WTC11 (cell line): ENCODE results near the gene TMCC2.

Experiments
- CREB1 ChIP-seq: sonication (generic); formaldehyde crosslinking; IDR thresholded peaks from 2 replicates; pipeline ENCODE4 v1.8.0; 2023; ENCODE audit warnings: mild to moderate bottlenecking, missing genetic modification reagents
- CTCF ChIP-seq: fragments of 200-600 bp; IDR thresholded peaks from 2 replicates; pipeline ENCODE4 v1.8.0; 2022; ENCODE audit warnings: antibody characterized with exemption
- ELF4 ChIP-seq: sonication (generic); formaldehyde crosslinking; IDR thresholded peaks from 2 replicates; pipeline ENCODE4 v1.8.1; 2022; ENCODE audit warnings: low read depth, mild to moderate bottlenecking, moderate library complexity, missing genetic modification reagents
- FOXK1 ChIP-seq: sonication (generic); formaldehyde crosslinking; IDR thresholded peaks from 2 replicates; pipeline ENCODE4 v1.8.0; 2022; ENCODE audit warnings: mild to moderate bottlenecking, moderate library complexity, missing genetic modification reagents
- NR3C1 ChIP-seq: sonication (generic); formaldehyde crosslinking; conservative IDR thresholded peaks from 2 replicates; pipeline ENCODE4 v1.8.1; 2023; ENCODE audit warnings: low read depth, mild to moderate bottlenecking, missing genetic modification reagents
- SP1 ChIP-seq: sonication (generic); formaldehyde crosslinking; conservative IDR thresholded peaks from 2 replicates; pipeline ENCODE4 v1.8.1; 2022; ENCODE audit warnings: missing genetic modification reagents
- ZNF138 ChIP-seq: sonication (generic); formaldehyde crosslinking; conservative IDR thresholded peaks from 2 replicates; pipeline ENCODE4 v1.8.1; 2022; ENCODE audit warnings: mild to moderate bottlenecking, moderate library complexity, missing genetic modification reagents
- ZNF263 ChIP-seq: sonication (generic); formaldehyde crosslinking; IDR thresholded peaks from 2 replicates; pipeline ENCODE4 v1.8.1; 2022; ENCODE audit warnings: low read depth, mild to moderate bottlenecking, moderate library complexity, missing genetic modification reagents
- TF ChIP-seq, protein P1 (sequence below): sonication (generic); formaldehyde crosslinking; IDR thresholded peaks from 2 replicates; pipeline ENCODE4 v1.8.0; 2022; ENCODE audit warnings: missing genetic modification reagents
- TF ChIP-seq, protein P2 (sequence below): sonication (generic); formaldehyde crosslinking; IDR thresholded peaks from 2 replicates; pipeline ENCODE4 v1.8.1; 2022; ENCODE audit warnings: mild to moderate bottlenecking, missing genetic modification reagents, moderate library complexity, borderline replicate concordance
- TF ChIP-seq, protein P3 (sequence below): sonication (generic); formaldehyde crosslinking; IDR thresholded peaks from 2 replicates; pipeline ENCODE4 v1.8.1; 2022; ENCODE audit warnings: low read depth, mild to moderate bottlenecking, moderate library complexity, missing genetic modification reagents, borderline replicate concordance

DNA sequence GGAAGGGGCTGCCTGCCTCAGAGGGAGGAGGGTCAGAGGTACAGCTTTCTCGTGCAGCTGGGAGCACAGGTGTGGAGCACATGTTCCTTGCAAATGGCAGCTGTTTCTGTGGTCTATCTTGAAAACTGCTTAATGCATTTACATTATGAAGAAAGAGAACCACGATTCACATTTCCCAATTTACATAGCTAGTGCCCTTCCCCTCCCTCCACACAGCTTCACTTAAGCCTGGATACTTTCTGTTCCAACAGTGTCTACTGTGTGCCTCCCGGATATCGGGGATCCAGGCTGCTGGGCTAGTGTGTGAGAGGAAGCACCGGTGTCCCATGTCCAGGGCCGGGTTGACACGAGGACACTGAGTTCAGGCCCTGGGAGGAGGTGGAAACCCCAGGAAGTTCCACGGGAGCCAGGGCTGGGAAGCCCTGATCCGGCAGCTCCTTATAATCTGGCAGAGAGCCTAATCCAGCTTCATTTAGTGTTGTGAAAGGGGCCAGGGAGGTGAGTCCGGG, 31.6 kb downstream of the TMCC2 start:
- TF ChIP-seq CTCF = no peak
- TF ChIP-seq, protein P1, sequence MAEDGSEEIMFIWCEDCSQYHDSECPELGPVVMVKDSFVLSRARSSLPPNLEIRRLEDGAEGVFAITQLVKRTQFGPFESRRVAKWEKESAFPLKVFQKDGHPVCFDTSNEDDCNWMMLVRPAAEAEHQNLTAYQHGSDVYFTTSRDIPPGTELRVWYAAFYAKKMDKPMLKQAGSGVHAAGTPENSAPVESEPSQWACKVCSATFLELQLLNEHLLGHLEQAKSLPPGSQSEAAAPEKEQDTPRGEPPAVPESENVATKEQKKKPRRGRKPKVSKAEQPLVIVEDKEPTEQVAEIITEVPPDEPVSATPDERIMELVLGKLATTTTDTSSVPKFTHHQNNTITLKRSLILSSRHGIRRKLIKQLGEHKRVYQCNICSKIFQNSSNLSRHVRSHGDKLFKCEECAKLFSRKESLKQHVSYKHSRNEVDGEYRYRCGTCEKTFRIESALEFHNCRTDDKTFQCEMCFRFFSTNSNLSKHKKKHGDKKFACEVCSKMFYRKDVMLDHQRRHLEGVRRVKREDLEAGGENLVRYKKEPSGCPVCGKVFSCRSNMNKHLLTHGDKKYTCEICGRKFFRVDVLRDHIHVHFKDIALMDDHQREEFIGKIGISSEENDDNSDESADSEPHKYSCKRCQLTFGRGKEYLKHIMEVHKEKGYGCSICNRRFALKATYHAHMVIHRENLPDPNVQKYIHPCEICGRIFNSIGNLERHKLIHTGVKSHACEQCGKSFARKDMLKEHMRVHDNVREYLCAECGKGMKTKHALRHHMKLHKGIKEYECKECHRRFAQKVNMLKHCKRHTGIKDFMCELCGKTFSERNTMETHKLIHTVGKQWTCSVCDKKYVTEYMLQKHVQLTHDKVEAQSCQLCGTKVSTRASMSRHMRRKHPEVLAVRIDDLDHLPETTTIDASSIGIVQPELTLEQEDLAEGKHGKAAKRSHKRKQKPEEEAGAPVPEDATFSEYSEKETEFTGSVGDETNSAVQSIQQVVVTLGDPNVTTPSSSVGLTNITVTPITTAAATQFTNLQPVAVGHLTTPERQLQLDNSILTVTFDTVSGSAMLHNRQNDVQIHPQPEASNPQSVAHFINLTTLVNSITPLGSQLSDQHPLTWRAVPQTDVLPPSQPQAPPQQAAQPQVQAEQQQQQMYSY = no peak
- no peak for TF ChIP-seq ZNF138 (CRISPR knock-in tag)
- TF ChIP-seq FOXK1 (CRISPR knock-in tag) = no peak
- TF ChIP-seq, protein P2, sequence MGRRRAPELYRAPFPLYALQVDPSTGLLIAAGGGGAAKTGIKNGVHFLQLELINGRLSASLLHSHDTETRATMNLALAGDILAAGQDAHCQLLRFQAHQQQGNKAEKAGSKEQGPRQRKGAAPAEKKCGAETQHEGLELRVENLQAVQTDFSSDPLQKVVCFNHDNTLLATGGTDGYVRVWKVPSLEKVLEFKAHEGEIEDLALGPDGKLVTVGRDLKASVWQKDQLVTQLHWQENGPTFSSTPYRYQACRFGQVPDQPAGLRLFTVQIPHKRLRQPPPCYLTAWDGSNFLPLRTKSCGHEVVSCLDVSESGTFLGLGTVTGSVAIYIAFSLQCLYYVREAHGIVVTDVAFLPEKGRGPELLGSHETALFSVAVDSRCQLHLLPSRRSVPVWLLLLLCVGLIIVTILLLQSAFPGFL = no peak
- TF ChIP-seq ZNF263 = no peak
- TF ChIP-seq ELF4 (CRISPR knock-in tag) = no peak
- no peak for TF ChIP-seq SP1 (CRISPR knock-in tag)
- TF ChIP-seq, protein P3, sequence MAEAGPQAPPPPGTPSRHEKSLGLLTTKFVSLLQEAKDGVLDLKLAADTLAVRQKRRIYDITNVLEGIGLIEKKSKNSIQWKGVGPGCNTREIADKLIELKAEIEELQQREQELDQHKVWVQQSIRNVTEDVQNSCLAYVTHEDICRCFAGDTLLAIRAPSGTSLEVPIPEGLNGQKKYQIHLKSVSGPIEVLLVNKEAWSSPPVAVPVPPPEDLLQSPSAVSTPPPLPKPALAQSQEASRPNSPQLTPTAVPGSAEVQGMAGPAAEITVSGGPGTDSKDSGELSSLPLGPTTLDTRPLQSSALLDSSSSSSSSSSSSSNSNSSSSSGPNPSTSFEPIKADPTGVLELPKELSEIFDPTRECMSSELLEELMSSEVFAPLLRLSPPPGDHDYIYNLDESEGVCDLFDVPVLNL (CRISPR knock-in tag) = no peak
- no peak for TF ChIP-seq NR3C1 (CRISPR knock-in tag)
- TF ChIP-seq CREB1 (CRISPR knock-in tag) = no peak
